IPS-15b (cell line): ENCODE data around the gene MKNK1.

Experiments
- H3K27me3 ChIP-seq: one replicate; pipeline ENCODE4 v1.6.1; 2013; ENCODE audit warnings: low read length; ENCODE audit not compliant: control insufficient read depth, insufficient read depth
- H3K36me3 ChIP-seq: one replicate; pipeline ENCODE4 v1.6.1; 2013; ENCODE audit warnings: low read length; ENCODE audit not compliant: control insufficient read depth, insufficient read depth
- H3K4me1 ChIP-seq: one replicate; pipeline ENCODE4 v1.6.1; 2013; ENCODE audit warnings: mild to moderate bottlenecking, low read length; ENCODE audit not compliant: control insufficient read depth, insufficient read depth
- H3K4me3 ChIP-seq: one replicate; pipeline ENCODE4 v1.5.1; 2013; ENCODE audit warnings: low read depth, low read length
- H3K9ac ChIP-seq: one replicate; pipeline ENCODE4 v1.6.1; 2013; ENCODE audit warnings: low read depth, mild to moderate bottlenecking, low read length
- H3K9me3 ChIP-seq: one replicate; pipeline ENCODE4 v1.6.1; 2013; ENCODE audit warnings: mild to moderate bottlenecking, low read length; ENCODE audit not compliant: control insufficient read depth, insufficient read depth

Gene MKNK1

GRCh38 chr1:46530311-46530710 lies 73.8 kb downstream of the MKNK1 start:
- H3K36me3 ChIP-seq, result no peaks in the 10 kb centered on the region
- H3K9ac ChIP-seq, result no peak overlapping the region
- no peak overlapping the region for H3K4me3 ChIP-seq
- H3K9me3 ChIP-seq, result no peaks in the 10 kb centered on the region
- peaks cover 17% of the 10 kb centered on the region for H3K4me1 ChIP-seq
- H3K27me3 ChIP-seq, result peaks cover 96% of the 10 kb centered on the region

- Histone ChIP-seq H3K27me3 (peaks cover 96% of the 10 kb centered on the region), H3K9ac (no peak overlapping the region), H3K4me1 (peaks cover 22% of the 10 kb centered on the region), H3K4me3 (no peak overlapping the region), H3K36me3 (no peaks in the 10 kb centered on the region), H3K9me3 (no peaks in the 10 kb centered on the region)
Measured at GRCh38 chr1:46529031-46529630, 74.9 kb downstream of the MKNK1 start.

- no peak overlapping the region for H3K4me3 ChIP-seq
- H3K9me3 ChIP-seq, result no peaks in the 10 kb centered on the region
- peaks cover 96% of the 10 kb centered on the region for H3K27me3 ChIP-seq
- no peaks in the 10 kb centered on the region for H3K36me3 ChIP-seq
- peaks cover 22% of the 10 kb centered on the region for H3K4me1 ChIP-seq
- no peak overlapping the region for H3K9ac ChIP-seq
Measured at GRCh38 chr1:46528297-46528955, 75.6 kb downstream of the MKNK1 start.

DNA sequence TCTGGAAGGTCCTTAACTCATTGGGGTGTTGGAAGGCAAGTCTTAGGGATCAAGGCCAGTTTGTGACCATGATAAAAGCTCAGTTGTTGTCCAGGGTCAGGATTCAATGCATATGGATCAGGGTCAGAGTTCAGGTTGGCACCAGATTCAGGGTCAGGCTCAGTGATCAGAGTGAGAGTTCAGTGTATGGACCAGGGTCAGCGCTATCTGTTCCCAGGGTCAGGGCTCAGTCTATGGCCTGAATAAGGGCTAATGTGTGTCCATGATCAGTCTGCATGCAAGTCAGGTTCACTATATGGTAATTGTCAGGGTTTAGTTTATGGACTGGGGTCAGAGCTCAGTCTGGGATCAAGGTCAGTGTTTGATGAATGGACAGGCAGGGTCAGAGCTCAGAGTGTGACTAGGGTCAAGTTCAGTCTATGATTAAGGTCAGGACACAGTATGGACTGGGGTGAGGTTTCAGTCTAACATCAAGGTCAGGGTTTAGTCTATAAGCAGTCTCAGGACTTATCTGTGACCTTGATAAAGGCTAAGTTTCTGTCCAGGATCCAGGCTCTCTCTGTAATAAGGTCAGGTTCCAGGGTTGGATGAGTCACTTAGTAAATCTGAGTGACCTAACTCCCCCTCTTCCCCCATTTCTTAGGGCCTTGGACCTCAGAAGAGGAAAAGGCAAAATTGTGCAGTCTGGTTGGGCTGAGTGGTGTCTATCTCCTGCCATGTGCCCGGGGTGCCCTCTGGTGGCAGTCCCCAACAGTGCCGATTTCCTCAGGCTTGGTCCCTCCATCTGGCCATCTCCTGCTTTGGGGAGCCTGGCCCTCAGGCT lies 76.4 kb downstream of the MKNK1 start:
- peaks cover 98% of the 10 kb centered on the region for H3K27me3 ChIP-seq
- H3K9ac ChIP-seq, result no peak overlapping the region
- H3K4me1 ChIP-seq, result peaks cover 27% of the 10 kb centered on the region
- no peaks in the 10 kb centered on the region for H3K9me3 ChIP-seq
- peak overlapping the region; percentile 23 for H3K4me3 ChIP-seq
- no peaks in the 10 kb centered on the region for H3K36me3 ChIP-seq

- Histone ChIP-seq H3K4me3 (peak overlapping the region; percentile 23), H3K9me3 (no peaks in the 10 kb centered on the region), H3K36me3 (no peaks in the 10 kb centered on the region), H3K9ac (no peak overlapping the region), H3K27me3 (peaks cover 98% of the 10 kb centered on the region), H3K4me1 (peaks cover 33% of the 10 kb centered on the region)
Measured at GRCh38 chr1:46526691-46527291, 77.3 kb downstream of the MKNK1 start.

DNA sequence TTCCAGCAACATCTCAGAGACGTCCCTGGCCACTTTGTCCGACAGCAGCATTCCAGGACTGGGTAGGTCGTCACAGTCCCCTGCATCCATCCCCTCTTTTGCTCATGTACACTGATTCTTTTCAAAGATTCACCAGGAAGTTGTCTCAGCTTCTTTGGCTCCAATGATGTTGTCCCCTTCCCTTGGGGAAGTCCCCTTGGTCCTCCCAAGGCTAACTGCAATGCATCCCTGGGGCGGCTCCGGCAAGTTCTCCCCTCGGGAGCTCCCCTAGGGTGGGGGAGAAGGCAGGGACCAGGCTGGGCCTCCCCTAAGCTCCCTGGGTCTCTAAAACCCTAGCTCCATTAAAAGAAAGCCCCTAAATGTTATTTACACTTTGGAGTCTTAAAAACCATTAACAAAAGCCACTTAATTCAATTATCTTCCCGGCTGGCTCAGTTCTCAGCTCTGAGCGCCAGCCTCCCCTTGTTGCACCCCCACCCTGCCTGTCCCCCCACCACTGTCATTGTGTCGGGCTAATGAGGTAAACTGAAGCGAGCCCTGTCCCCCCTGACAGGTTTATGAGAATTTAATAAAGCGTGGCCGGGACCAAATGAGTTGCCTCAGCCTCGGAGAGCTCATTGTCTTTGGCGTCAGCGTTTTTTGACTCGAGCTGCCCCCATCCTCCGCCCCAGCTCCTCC lies 77.9 kb downstream of the MKNK1 start:
- Histone ChIP-seq H3K4me1 (peaks cover 35% of the 10 kb centered on the region), H3K9me3 (no peaks in the 10 kb centered on the region), H3K36me3 (no peaks in the 10 kb centered on the region), H3K4me3 (peak overlapping the region; percentile 23), H3K9ac (no peak overlapping the region), H3K27me3 (peaks cover 96% of the 10 kb centered on the region)

GRCh38 chr1:46525253-46525983 lies 78.7 kb downstream of the MKNK1 start:
- H3K4me1 ChIP-seq, result peaks cover 38% of the 10 kb centered on the region
- no peaks in the 10 kb centered on the region for H3K9me3 ChIP-seq
- H3K4me3 ChIP-seq, result peak overlapping the region; percentile 43
- no peak overlapping the region for H3K9ac ChIP-seq
- no peaks in the 10 kb centered on the region for H3K36me3 ChIP-seq
- H3K27me3 ChIP-seq, result peaks cover 95% of the 10 kb centered on the region

DNA sequence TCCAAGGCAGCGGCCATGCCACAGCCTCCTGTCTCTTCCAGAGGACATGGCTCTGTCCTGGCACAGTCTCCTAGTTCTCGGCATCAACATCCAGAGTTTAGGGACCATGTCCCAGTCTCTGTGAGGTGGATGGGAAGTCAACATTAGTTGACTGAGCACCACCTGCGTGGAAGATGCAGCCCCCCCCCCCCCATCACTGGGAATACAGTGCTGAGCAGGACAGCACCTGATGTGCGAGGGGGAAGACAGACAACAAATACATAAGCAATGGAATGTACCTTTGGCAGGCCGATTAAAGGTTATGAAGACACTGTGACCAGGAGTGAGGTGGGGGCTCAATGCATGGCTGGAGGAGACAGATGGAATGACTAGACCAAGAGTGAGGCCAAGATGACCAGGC lies 79.2 kb downstream of the MKNK1 start:
- Histone ChIP-seq H3K4me3 (peak overlapping the region; percentile 43), H3K36me3 (no peaks in the 10 kb centered on the region), H3K27me3 (peaks cover 93% of the 10 kb centered on the region), H3K9ac (no peak overlapping the region), H3K9me3 (no peaks in the 10 kb centered on the region), H3K4me1 (peaks cover 41% of the 10 kb centered on the region)

DNA sequence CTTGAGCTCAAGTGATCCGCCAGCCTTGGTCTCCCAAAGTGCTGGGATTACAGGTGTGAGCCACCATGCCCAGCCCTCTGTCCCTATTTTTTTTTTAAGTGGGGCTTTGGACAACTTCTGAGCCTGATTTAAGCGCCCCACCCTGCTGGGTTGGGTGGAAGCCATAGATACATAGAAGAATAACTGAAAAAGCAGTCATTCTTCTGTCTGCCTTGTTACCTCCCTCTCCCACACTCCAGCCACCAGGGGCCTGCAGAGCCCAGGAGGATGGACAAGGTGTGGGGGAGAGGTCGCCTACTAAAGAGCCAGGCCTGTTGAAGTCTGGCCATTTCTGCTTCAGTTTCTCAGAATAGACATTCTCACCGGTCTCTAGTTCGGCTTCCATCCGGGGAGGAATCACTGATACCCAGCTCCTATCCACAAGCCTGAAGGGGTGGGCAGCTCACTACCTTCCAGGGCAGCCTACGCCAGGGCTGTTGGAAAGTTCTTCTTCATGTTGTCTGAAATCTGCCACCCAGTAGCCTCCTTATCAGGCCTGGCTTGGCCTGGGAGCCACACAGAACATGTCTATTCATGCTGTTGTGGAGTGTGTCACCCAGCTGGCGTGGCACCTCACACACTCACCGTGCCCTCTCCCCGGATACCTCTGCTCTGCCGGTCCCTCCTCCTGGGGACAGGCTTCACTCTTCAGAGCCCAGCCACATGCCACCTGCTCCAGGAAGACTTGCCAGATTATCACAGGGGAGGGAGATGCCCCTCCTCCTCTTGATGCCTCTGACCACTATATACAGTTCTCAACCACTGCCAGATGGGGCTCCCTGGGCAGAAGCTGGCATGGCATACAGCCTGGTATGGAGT lies 80.3 kb downstream of the MKNK1 start:
- H3K9ac ChIP-seq, result no peak overlapping the region
- H3K9me3 ChIP-seq, result no peaks in the 10 kb centered on the region
- no peaks in the 10 kb centered on the region for H3K36me3 ChIP-seq
- H3K4me1 ChIP-seq, result peaks cover 44% of the 10 kb centered on the region
- no peak overlapping the region for H3K4me3 ChIP-seq
- peaks cover 87% of the 10 kb centered on the region for H3K27me3 ChIP-seq

DNA sequence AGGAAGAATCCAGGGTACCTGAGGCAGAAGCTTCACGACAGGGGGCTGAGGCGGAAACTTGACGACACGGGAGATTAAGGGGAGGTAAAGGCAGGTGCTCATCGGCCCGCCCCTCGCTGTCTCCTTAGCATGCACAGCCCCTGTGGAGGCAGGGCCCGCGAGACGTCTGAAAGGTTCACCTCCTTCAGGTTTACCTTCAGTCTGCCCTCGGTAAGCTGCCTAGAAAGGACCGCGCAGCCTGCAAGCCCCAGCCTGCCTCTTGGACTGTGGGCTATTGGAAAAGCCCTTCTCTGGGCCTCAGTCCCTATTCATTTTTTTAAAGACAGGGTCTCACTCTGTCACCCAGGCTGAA lies 81.1 kb downstream of the MKNK1 start:
- no peak overlapping the region for H3K4me3 ChIP-seq
- peaks cover 48% of the 10 kb centered on the region for H3K4me1 ChIP-seq
- H3K9me3 ChIP-seq, result no peaks in the 10 kb centered on the region
- no peak overlapping the region for H3K9ac ChIP-seq
- peaks cover 86% of the 10 kb centered on the region for H3K27me3 ChIP-seq
- no peaks in the 10 kb centered on the region for H3K36me3 ChIP-seq
